Retinal pigment epithelial cell (primary cell): ENCODE measurements around the gene ASMTL.
"Not testable (repeated sequence)": the region's sequence is repeated elsewhere in the genome, so short reads cannot be mapped to it uniquely, and the experiment has no call there.

Source experiments
- DNase-seq: peaks from one replicate; pipeline ENCODE4 v3.0.0-alpha.2; 2010; ENCODE audit warnings: low read depth
- H3K4me3 ChIP-seq: 2 replicates; pipeline ENCODE4 v1.5.1; 2011; ENCODE audit warnings: mild to moderate bottlenecking, low read length, control low read depth, moderate library complexity
- CTCF ChIP-seq: conservative IDR thresholded peaks from 2 replicates; pipeline ENCODE4 v1.5.1; 2011; ENCODE audit warnings: low read depth, low read length, control low read depth, inconsistent platforms

Gene ASMTL

GRCh38 chrX:1434871-1435240 is 17.9 kb downstream of the ASMTL start:
- DNase-seq, result no peak
- TF ChIP-seq CTCF, result no peak
- H3K4me3 ChIP-seq, result no peak overlapping the region

- no peak overlapping the region for H3K4me3 ChIP-seq
- no peak for DNase-seq
- no peak for TF ChIP-seq CTCF
These were observed 18.9 kb downstream of the ASMTL start for GRCh38 chrX:1433646-1434357.

- no peak for TF ChIP-seq CTCF
- no peak for DNase-seq
- H3K4me3 ChIP-seq, result no peak overlapping the region
These were observed 22.3 kb downstream of the ASMTL start for GRCh38 chrX:1430451-1430850.

DNA sequence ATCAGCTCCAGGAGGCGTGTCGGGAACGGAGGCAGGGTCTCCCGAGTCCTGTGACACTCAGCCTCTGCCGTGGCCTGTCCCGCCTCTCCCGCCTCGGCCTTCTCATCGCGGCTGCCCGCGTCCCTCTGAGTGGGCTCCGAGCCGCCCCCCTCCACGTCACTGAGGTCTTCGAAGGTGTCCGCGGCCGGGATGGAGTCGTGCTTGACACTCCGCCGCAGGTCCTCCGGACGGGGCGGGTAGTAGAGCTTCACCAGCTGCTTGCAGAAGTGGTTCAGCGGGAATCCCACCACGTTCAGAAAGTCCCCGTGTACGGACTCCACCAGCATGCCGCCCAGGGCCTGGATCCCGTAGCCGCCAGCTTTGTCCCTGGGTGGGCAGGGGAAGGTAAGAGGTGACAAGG is 25.0 kb downstream of the ASMTL start:
- no peak for TF ChIP-seq CTCF
- H3K4me3 ChIP-seq, result no peak overlapping the region
- DNase-seq, result no peak

GRCh38 chrX:1426321-1426720 is 26.4 kb downstream of the ASMTL start:
- DNase-seq, H3K4me3 ChIP-seq: not testable (repeated sequence)

- H3K4me3 ChIP-seq, result no peak overlapping the region
- TF ChIP-seq CTCF, result no peak
- no peak for DNase-seq
These were observed 27.3 kb downstream of the ASMTL start for GRCh38 chrX:1425381-1425780.

- TF ChIP-seq CTCF, result no peak
- H3K4me3 ChIP-seq, result no peak overlapping the region
- DNase-seq, result no peak
These were observed 28.4 kb downstream of the ASMTL start for GRCh38 chrX:1424147-1424851.
